HG02885 (cell line): ENCODE results near the gene TBCK.

Source experiments
- ATAC-seq: cut with Tn5 transposase; IDR thresholded peaks from one replicate; pipeline ENCODE4 v1.9.1; 2021; ENCODE audit warnings: mild to moderate bottlenecking; ENCODE audit not compliant: unreplicated experiment, poor library complexity

Gene TBCK

GRCh38 chr4:106011387-106011786 is 304.6 kb downstream of the TBCK start:
- no peak for ATAC-seq

GRCh38 chr4:106010761-106011160 is 305.2 kb downstream of the TBCK start:
- ATAC-seq, result no peak

GRCh38 chr4:106002994-106003393 is 313.0 kb downstream of the TBCK start:
- ATAC-seq, result no peak

- no peak for ATAC-seq
These were observed 317.6 kb downstream of the TBCK start for GRCh38 chr4:105998171-105999063.

GRCh38 chr4:105996845-105997244 is 319.2 kb downstream of the TBCK start:
- no peak for ATAC-seq

- no peak for ATAC-seq
These were observed 321.0 kb downstream of the TBCK start for GRCh38 chr4:105994841-105995501.

GRCh38 chr4:105994061-105994460 is 321.9 kb downstream of the TBCK start:
- no peak for ATAC-seq

- ATAC-seq, result no peak
These were observed 323.2 kb downstream of the TBCK start for GRCh38 chr4:105992641-105993305.

GRCh38 chr4:105991726-105992125 is 324.3 kb downstream of the TBCK start:
- ATAC-seq, result no peak
